ENCODE results near the gene COX7B. TPM values are rescaled to one million over a fixed set of nuclear protein-coding genes. Genes with fewer than 3 reads are reported as not detected.
"Not testable (repeated sequence)": the region's sequence is repeated elsewhere in the genome, so short reads cannot be mapped to it uniquely, and the experiment has no call there.

Gene COX7B, protein sequence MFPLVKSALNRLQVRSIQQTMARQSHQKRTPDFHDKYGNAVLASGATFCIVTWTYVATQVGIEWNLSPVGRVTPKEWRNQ
- 311 TPM for polyA plus RNA-seq (ENCODE audit: insufficient read length)
- long read RNA-seq, donor 1, transcript COX7B-203 (3 exons, 2,471 nt) = major isoform, 267 of 345 reads
- long read RNA-seq, donor 1, partial matches to known transcripts = 46 of 345 reads
- long read RNA-seq, donor 1, other reads (novel, unspliced or antisense) = 25 of 345 reads
- long read RNA-seq, donor 2, transcript COX7B-203 (3 exons, 2,471 nt) = major isoform, 236 of 284 reads
- long read RNA-seq, donor 2, partial matches to known transcripts = 22 of 284 reads
- long read RNA-seq, donor 2, other reads (novel, unspliced or antisense) = 22 of 284 reads
- long read RNA-seq, donor 3, transcript COX7B-203 (3 exons, 2,471 nt) = major isoform, 179 of 214 reads
- long read RNA-seq, donor 3, partial matches to known transcripts = 15 of 214 reads
- long read RNA-seq, donor 3, other reads (novel, unspliced or antisense) = 18 of 214 reads
- long read RNA-seq, donor 4, transcript COX7B-203 (3 exons, 2,471 nt) = major isoform, 54 of 80 reads
- long read RNA-seq, donor 4, partial matches to known transcripts = 15 of 80 reads
- long read RNA-seq, donor 4, other reads (novel, unspliced or antisense) = 11 of 80 reads
- long read RNA-seq, donor 5, transcript COX7B-202 (2 exons, 685 nt) = minor isoform, 8 of 612 reads
- long read RNA-seq, donor 5, transcript COX7B-203 (3 exons, 2,471 nt) = major isoform, 507 of 612 reads
- long read RNA-seq, donor 5, partial matches to known transcripts = 43 of 612 reads
- long read RNA-seq, donor 5, other reads (novel, unspliced or antisense) = 48 of 612 reads
- long read RNA-seq, donor 6, transcript COX7B-203 (3 exons, 2,471 nt) = major isoform, 291 of 383 reads
- long read RNA-seq, donor 6, partial matches to known transcripts = 62 of 383 reads
- long read RNA-seq, donor 6, other reads (novel, unspliced or antisense) = 24 of 383 reads
- long read RNA-seq, donor 7, transcript COX7B-202 (2 exons, 685 nt) = minor isoform, 6 of 552 reads
- long read RNA-seq, donor 7, transcript COX7B-203 (3 exons, 2,471 nt) = major isoform, 459 of 552 reads
- long read RNA-seq, donor 7, partial matches to known transcripts = 43 of 552 reads
- long read RNA-seq, donor 7, other reads (novel, unspliced or antisense) = 37 of 552 reads
- long read RNA-seq, donor 8, transcript COX7B-203 (3 exons, 2,471 nt) = major isoform, 129 of 149 reads
- long read RNA-seq, donor 8, partial matches to known transcripts = 7 of 149 reads
- long read RNA-seq, donor 8, other reads (novel, unspliced or antisense) = 8 of 149 reads

DNA sequence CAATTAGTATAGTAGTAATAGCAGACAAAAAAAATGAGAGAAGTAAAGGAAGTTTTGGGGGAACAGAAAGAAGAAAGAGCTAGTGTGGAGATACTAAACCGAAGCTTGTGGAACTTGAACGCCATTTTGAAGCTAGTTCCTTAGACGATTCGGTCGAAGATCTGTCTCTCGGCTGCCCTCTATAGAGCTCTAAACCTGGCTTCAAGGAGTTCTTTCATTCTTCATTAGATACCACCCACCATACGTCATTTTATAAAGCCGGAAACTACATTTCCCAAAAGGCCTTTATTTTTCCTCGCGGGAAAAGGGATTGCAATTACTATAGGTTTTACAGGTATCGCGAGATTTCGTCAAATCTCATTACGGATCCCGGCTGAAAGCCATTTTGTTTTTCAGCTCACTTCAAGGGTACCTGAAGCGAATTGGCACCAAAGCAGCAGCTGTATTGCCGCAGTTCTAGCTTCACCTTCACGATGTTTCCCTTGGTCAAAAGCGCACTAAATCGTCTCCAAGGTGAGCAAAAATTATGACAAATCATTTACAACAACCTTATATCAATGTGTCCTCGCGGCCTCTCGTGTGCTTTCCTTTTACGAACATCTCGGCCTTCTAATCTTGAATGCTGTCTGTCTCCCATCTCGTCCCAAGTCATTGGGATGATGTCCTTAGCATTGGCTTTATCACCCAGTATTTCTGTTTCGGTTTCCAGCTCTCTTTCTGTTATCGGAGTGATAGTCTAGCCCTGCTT, at the start of gene COX7B:
COX7B (plus strand) TSS at position 388 of the 748 bp plus-strand sequence; CDS start at position 474, 86 bp downstream.
- DNase-seq = peak; percentile 95

DNA sequence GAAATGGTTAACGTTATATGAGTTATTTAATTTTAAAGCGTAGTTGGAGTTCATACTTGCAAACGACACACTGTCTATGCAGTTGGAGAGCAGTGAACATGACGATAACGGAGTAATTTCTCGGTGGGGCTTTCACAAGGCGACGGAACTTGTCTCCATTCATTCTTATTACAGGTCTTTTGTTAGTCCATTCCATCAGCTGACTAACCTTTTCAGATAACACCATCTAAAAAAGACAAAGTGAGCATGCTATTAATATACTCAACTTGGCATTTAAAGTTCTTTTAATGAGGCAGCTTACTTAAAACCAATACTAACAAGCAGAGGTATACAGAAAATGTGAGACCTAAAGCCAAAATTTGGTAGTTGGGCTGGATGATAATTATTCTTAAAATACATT, 23.9 kb upstream of the COX7B start:
- DNase-seq = no peak

DNA sequence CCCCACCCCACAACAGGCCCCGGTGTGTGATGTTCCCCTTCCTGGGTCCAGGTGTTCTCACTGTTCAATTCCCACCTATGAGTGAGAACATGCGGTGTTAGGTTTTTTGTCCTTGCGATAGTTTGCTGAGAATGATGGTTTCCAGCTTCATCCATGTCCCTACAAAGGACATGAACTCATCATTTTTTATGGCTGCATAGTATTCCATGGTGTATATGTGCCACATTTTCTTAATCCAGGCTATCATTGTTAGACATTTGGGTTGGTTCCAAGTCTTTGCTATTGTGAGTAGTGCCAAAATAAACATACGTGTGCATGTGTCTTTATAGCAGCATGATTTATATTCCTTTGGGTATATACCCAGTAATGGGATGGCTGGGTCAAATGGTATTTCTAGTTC, 17.9 kb upstream of the COX7B start:
- DNase-seq = not testable (repeated sequence)

DNA sequence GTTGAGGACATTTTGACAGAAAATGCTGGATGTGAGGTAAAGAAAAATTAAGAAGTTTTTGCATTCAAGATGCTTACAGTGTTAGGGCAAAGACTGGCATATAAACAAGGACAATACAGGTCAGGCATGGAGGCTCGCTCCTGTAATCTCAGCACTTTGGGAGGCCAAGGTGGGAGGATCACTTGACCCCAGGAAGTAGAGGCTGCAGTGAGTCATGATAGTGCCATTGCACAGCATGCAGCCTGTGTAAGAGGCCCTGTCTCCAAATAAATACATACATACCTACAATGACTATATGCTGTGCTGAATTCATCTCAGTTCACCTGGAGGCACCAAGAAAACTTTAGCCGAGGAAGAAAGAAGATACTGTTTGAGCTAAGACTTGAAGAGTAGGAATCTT, 6.4 kb upstream of the COX7B start:
- no peak for DNase-seq

DNA sequence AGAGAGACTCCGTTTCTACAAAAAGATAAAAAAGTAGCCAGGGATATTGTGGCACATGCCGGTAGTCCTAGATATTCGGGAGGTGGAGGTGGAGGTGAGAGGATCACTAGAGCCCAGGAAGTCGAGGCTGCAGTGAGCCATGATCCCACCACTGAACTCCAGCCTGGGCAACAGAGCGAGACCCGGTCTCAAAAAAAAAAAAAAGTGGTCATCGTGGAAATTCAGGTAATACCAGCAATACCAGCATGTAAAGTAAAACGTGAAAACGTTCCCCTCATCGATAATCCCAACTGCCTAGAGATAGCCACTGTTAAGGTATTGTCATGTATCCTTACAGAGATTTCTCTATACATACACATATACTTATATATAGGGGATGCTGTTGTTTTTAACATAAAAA, 5.6 kb upstream of the COX7B start:
- no peak for DNase-seq

DNA sequence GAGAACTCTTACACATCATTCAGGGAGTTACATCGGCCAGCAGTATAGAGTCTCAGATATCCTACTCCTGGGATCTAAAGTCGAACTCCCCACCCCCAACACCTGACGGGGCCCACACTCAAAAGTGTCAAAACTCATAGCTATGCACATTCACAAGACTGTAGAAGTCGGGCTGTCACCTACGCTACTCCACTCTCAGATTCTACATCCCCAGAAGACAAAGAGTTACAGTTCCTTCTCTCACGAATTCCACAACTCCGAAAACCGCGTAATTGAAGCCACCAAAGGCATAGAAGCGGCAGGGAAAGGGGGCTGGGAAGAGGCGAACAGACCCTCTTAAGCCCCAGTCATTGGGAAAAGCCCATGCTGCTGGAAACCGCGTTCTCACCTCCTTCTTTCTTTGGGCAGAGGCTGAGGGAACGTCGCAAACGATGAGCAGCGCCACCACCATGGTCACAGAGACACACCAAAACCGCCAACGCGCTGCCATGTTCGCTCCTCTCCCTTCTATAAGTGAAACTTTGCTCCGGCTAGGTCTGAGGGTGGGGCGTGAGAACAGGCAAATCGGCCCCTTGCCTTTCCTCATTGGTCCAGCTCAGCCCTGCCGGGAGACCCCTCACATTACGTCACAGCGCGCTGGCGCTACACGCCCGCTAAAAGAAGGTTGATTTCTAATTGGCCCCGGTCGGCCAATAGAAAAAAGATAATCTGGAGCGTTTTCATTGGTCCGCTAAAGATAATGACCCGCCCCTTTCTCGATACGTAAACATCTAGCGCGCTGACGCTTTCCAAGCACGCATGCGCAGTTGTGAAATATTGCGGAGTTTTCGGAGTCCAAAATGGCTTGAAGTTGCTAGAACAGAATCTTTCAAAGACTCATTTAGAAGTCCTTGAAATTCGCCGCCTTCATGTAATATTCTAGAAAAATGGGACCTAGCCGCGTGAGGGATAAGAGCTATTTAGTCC, 4.1 kb upstream of the COX7B start, which contains the start of gene MAGT1:
MAGT1 (minus strand) TSS at position 515 of the 966 bp plus-strand sequence; CDS start at position 490, 25 bp downstream.
- DNase-seq = peak; percentile 95

DNA sequence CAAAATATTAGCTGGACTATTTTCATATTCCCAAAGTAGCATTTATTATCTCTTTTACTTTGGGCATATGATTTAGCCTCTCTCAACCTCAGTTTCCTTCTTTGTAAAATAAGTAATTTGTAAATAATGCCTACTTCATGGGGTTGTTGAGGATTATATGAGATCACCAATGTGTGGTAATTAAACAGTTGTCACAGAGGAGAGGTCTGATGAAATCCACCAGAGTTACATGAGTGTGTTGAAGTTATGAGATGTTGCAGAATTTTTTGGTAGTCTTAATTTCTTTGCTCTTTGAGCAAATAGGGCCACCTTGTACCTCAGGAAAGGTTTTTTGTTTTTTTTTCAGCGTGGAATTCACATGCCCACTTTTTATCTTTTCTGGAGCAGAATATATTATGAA, 1.4 kb downstream of the COX7B start:
- DNase-seq = no peak

DNA sequence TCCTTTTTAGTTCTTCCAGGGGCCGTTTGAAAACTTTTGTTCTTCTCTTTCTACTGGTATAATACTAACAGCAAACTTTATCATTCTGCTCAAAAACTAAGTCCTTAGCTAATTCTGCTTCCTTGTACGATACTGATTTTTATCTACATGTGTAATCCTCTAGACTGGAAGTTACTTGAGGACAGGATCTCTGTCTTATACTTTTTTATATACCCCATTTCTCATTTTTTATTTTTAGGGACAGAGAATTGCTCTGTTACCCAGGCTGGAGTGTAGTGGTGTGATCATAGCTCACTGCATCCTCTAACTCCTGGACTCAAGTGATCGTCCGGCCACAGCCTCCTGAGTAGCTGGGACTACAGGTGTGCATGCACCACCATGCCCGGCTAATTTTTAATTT, 2.2 kb downstream of the COX7B start:
- DNase-seq = no peak

DNA sequence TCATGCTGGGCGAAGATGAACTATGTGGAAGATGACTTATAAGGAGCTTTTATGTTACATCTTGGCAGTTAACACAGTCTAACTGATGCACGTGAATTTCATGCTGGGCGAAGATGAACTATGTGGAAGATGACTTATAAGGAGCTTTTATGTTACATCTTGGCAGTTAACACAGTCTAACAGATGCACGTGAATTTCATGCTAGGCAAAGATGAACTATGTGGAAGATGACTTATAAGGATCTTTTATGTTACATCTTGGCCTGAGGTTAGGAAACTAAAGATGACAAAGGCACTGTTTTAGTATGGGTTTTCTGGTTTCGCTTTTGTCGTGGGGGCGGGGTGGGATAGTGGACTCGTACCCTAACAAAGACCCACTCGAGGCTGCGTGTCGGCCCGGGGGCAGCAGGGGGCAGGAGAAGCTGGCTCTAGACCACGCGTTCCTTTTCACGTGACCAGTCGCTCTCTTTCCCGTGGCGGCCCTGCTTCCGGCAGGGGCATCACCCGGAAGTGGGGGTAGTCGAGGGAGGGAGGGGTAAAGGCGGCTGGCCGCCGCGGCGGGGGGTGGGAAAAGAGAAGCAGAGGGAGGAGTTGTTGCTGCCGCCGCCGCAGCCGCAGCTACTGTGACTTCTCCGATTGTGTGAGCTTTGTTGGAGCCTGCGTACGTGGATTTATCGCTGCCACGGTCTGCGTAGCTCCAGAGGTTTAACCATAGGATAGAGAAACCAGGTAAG, 11.0 kb downstream of the COX7B start, which contains the start of gene ATP7A:
ATP7A (plus strand) TSS at position 586 of the 733 bp plus-strand sequence. CDS start 60,949 bp downstream, outside the sequence.
- DNase-seq = peak; percentile 84

DNA sequence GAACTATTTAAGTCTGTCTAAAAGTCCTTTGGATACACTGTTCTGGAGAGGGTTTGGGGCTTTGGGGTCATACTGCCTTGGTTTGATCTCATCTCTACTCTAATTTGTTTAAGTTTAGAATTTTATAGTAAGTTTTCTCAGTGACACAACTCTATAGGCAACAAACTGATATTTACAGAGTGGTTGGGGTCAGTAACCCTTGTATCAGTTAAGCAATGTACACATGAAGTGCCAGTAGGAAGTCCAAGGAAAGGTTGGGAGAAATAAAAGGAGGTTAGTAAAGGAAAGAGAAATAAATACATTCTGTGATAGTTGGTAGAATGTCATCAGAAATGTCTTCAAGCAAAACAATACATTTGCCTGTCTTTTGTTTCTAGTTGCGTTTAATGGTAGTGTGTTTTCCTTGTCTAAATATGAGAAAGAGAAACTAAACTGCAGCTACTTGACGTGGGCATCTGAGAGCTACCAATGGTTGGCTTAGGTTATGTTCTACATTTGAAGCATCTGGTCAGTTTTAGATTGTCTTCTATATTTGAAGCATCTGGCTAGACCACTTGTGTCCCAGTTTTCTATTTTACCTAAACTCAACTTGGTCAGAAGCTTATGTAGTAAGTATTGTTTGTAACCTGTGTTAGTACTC, 18.1 kb downstream of the COX7B start:
- no peak for DNase-seq

DNA sequence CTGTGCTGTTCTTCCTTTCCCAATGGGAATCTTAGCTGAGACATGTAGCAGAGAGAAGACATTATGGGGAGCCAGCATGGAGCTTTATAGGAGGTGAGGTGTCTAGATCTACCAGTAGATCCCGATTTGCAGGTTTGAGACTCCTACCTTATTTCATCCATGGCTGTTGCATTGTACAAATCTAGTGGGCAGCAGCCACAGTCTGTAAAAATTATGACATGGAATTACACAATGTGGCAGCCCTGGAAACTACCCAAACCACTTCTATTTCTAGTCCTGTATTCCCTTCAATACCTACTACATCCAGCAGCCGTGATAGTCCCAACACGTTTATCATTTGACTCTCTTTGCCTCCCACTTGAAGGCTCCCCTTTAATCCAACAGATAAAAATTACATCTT, 19.3 kb downstream of the COX7B start:
- DNase-seq = no peak

DNA sequence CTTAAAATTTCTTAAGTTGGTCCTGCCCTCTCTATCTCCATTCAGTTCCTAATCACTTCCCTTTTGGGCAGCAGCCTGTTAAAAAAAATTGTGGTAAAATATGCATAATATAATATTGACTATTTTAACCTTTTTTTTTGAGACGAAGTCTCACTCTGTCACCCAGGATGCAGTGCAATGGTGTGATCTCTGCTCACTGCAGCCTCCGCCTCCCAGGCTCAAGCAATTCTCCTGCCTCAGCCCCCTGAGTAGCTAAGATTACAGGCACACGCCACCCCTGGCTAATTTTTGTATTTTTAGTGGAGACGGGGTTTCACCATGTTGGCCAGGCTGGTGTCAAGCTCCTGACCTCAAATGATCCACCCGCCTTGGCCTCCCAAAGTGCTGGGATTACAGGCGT, 20.1 kb downstream of the COX7B start:
- DNase-seq = not testable (repeated sequence)

DNA sequence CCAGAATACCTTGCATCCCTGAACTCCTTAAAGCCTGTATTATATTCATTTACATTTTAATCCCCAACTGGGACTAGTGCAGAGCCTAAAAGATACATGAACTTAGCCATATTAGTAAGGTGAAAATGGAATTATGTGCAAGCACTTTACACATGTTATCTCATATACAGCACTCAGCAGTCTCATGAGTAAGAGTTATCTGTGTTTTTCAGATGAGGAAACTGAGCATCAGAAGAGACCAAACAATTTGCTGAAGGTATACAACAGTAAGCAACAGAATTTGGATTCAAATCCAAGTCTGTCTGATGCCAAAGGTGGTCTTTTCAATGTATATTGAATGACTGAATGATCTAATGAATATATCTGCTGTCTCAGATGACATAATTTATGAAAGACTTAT, 23.5 kb downstream of the COX7B start:
- no peak for DNase-seq

DNA sequence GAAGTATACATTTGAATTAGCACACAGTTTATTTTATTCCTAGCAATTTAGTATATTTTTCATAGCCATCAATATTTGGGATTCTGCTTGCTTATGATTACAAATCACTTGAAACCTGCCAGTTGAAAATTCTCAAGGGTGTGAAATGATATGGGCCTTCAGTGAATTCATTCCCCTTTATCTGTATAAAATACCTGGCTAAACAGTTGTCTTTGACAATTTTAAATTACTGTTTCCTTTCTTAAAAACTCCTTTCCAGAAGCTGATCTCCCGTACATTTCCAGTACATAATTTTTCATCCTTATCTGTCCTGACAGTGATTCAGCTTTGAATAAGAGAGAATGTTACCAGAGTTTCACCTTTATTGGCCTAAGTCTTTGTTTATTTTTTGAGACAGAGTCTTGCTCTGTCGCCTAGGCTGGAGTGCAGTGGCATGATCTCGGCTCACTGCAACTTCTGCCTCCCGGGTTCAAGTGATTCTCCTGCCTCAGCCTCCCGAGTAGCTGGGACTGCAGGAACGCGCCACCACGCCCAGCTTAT, 25.1 kb downstream of the COX7B start:
- DNase-seq = no peak

DNA sequence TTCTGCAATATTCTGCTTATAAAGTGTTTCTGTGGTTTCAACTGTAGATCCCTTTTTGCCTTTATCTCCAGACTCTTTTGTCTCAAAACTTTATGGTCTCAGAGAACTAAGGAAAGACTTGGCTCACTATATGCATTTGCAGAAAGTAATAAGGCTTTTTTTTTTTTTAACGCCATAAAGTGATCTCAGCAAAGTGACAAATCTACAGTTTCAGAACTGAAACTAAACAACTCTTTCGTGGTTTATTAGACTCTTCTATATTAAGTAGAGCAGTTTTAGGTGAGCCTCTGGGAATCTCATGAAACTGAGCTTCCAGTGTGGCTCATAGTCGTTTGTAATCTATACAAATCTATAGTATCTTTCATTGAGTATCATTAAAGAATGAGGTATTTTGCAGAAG, 26.5 kb downstream of the COX7B start:
- no peak for DNase-seq

DNA sequence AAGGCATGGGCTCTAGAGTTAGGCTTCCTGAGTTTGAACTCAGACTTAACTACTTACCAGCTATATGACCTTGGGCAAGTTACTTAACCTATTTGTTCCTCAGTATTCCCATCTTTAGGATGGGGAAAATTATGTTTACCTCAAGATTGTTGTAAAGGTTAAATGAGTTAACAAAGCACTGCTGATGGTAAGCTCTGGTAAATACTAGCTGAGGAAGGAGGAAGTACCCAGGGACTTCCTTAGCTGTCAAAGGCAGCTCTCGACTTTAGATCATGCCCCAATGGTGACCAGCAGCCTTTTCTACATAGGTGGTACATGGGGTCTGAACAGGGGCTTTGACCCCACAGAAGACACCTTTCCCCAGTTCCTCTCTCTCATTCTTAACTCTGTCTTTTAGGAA, 31.3 kb downstream of the COX7B start:
- no peak for DNase-seq

DNA sequence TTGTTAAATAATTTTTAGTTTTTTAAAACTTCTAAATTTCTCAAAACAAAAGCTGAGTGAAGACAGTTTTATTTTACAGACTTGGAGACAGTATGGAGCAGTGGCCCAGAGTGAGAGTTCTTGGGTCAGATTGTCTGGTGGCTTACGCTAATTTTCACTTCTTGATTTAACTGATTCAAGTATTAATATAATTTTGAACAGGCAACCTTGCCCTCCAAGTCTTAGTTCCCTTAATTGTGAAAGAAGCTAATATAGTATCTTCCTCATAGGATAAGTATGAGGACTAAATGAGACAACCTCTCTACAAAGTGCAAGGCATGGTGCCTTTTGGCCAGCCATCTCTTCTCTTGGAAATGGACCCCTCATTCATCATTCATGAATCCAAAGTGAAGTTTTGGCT, 36.6 kb downstream of the COX7B start:
- DNase-seq = no peak

DNA sequence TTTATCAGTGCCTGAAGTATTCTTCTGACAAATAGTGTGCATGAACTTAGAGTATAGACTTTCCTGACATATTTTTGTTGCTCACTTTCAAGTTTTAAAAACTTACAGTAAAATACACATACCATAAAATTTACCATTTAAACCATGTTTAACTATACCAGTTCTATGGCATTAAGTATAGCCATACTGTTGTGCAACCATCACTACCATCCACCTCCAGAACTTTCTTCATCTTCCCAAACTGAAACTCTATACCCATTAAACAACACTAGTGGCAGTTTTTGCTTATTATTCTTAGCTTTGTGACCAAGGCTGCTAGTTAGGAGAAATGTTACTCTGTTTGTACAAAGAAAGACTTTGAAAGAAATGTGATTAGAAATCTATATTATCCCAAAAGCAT, 37.0 kb downstream of the COX7B start:
- no peak for DNase-seq
